Measurements from ENCODE around the gene TRAF7. TPM values are rescaled to one million over a fixed set of nuclear protein-coding genes. Genes with fewer than 3 reads are reported as not detected.

The TRAF7 gene
- polyA plus RNA-seq, 1 donor from 2014 or later: 30.9 TPM

DNA sequence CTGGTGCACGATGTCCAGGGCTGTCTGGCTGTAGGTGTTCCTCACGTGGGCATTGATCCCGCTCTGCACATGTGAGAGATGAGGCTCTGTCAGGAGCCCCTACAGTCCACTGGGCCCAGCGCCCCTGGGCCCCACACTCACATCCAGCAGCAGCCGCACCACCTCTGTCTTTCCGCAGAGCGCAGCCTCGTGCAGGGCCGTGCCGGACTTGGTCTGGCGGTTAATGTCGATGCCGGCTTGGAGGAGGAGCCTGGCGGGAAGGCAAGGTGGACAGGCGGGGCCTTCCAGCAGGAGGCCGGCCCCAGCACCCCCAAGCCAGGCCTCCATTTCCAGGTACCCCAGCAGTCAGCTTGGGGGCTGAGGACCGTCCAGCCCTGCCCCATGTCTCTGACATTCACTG lies 31.6 kb downstream of the TRAF7 start:
- Histone ChIP-seq H4K20me1 (ENCODE audit: insufficient read depth) (no peaks in the 10 kb centered on the region), H3K9me2 (ENCODE audit: insufficient read depth, low read length) (no peaks in the 10 kb centered on the region), H3K4me3 (ENCODE audit: low read length) (no peak overlapping the region), H3K9ac (ENCODE audit: low read length) (no peak overlapping the region), H3K36me3 (ENCODE audit: insufficient read depth, low read length) (no peaks in the 10 kb centered on the region), H3K4me2 (ENCODE audit: low read length) (no peak overlapping the region), H3K9me3 (ENCODE audit: low read length) (no peaks in the 10 kb centered on the region), H3K27me3 (ENCODE audit: insufficient read depth, low read depth, low read length) (no peaks in the 10 kb centered on the region), H3F3A (ENCODE audit: insufficient read depth, low read length, poor library complexity, severe bottlenecking) (no peaks in the 10 kb centered on the region), H2AFZ (ENCODE audit: low read depth, low read length) (no peak overlapping the region), H3K27ac (ENCODE audit: low read length) (no peak overlapping the region), H3K79me2 (replicated peaks; ENCODE audit: insufficient read depth, low read length) (no peaks in the 10 kb centered on the region)
- no peak for TF ChIP-seq POLR2AphosphoS5 (IDR thresholded peaks at IDR 0.05)
- no peak for TF ChIP-seq MXI1 (conservative IDR thresholded peaks at IDR 0.05; ENCODE audit: poor library complexity, severe bottlenecking)
- TF ChIP-seq RAD21 (conservative IDR thresholded peaks at IDR 0.05): no peak
- TF ChIP-seq, protein P1, sequence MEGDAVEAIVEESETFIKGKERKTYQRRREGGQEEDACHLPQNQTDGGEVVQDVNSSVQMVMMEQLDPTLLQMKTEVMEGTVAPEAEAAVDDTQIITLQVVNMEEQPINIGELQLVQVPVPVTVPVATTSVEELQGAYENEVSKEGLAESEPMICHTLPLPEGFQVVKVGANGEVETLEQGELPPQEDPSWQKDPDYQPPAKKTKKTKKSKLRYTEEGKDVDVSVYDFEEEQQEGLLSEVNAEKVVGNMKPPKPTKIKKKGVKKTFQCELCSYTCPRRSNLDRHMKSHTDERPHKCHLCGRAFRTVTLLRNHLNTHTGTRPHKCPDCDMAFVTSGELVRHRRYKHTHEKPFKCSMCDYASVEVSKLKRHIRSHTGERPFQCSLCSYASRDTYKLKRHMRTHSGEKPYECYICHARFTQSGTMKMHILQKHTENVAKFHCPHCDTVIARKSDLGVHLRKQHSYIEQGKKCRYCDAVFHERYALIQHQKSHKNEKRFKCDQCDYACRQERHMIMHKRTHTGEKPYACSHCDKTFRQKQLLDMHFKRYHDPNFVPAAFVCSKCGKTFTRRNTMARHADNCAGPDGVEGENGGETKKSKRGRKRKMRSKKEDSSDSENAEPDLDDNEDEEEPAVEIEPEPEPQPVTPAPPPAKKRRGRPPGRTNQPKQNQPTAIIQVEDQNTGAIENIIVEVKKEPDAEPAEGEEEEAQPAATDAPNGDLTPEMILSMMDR (IDR thresholded peaks at IDR 0.05; ENCODE audit: poor library complexity, severe bottlenecking): no peak
- TF ChIP-seq TAF1 (IDR thresholded peaks at IDR 0.05; ENCODE audit: low read depth): no peak
- no peak for TF ChIP-seq EP300 (conservative IDR thresholded peaks at IDR 0.05; ENCODE audit: poor library complexity, severe bottlenecking)
- TF ChIP-seq EZH2 (IDR thresholded peaks at IDR 0.05; ENCODE audit: borderline replicate concordance, insufficient read depth, low read length, poor library complexity, severe bottlenecking): no peak

DNA sequence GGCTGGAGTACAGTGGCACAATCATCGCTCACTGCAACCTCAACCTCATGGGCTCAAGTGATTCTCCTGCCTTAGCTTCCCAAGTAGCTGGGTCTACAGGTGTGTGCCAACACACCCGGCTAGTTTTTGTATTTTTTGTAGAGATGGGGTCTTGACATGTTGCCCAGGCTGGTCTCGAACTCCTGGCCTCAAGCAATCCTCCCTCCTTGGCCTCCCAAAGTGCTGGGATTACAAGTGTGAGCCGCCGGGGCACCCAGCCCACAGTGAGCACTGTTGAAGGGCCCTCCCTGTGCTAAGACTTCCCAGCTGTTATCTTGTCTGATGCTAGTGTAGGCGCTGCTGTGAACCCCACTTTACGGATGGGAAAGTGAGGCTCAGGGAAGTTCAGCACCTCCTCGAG lies 32.8 kb downstream of the TRAF7 start:
- TF ChIP-seq EZH2 (IDR thresholded peaks at IDR 0.05; ENCODE audit: borderline replicate concordance, insufficient read depth, low read length, poor library complexity, severe bottlenecking) (no peak), SMC3 (conservative IDR thresholded peaks at IDR 0.05; ENCODE audit: poor library complexity) (no peak), POLR2AphosphoS5 (IDR thresholded peaks at IDR 0.05) (no peak), MXI1 (conservative IDR thresholded peaks at IDR 0.05; ENCODE audit: poor library complexity, severe bottlenecking) (no peak)
- TF ChIP-seq, protein P1 (IDR thresholded peaks at IDR 0.05; ENCODE audit: poor library complexity, severe bottlenecking): no peak
- Histone ChIP-seq H3K36me3 (ENCODE audit: insufficient read depth, low read length) (no peaks in the 10 kb centered on the region), H3K9me3 (ENCODE audit: low read length) (no peaks in the 10 kb centered on the region), H3K9ac (ENCODE audit: low read length) (no peak overlapping the region), H3K9me2 (ENCODE audit: insufficient read depth, low read length) (no peaks in the 10 kb centered on the region), H3K4me2 (ENCODE audit: low read length) (no peak overlapping the region), H3K4me3 (ENCODE audit: low read length) (no peak overlapping the region), H2AFZ (ENCODE audit: low read depth, low read length) (no peak overlapping the region), H3F3A (ENCODE audit: insufficient read depth, low read length, poor library complexity, severe bottlenecking) (no peaks in the 10 kb centered on the region), H3K27ac (ENCODE audit: low read length) (no peak overlapping the region), H3K27me3 (ENCODE audit: insufficient read depth, low read depth, low read length) (no peaks in the 10 kb centered on the region), H4K20me1 (ENCODE audit: insufficient read depth) (no peaks in the 10 kb centered on the region), H3K79me2 (replicated peaks; ENCODE audit: insufficient read depth, low read length) (no peaks in the 10 kb centered on the region)

- TF ChIP-seq EZH2 (IDR thresholded peaks at IDR 0.05; ENCODE audit: borderline replicate concordance, insufficient read depth, low read length, poor library complexity, severe bottlenecking) (no peak), EP300 (conservative IDR thresholded peaks at IDR 0.05; ENCODE audit: poor library complexity, severe bottlenecking) (no peak), POLR2AphosphoS5 (IDR thresholded peaks at IDR 0.05) (no peak), REST (IDR thresholded peaks at IDR 0.05; ENCODE audit: borderline replicate concordance) (no peak), RAD21 (conservative IDR thresholded peaks at IDR 0.05) (no peak), SMC3 (conservative IDR thresholded peaks at IDR 0.05; ENCODE audit: poor library complexity) (no peak), TAF1 (IDR thresholded peaks at IDR 0.05; ENCODE audit: low read depth) (no peak), MXI1 (conservative IDR thresholded peaks at IDR 0.05; ENCODE audit: poor library complexity, severe bottlenecking) (no peak)
- TF ChIP-seq, protein P1 (IDR thresholded peaks at IDR 0.05; ENCODE audit: poor library complexity, severe bottlenecking): no peak
- Histone ChIP-seq H3K4me2 (ENCODE audit: low read length) (no peak overlapping the region), H3F3A (ENCODE audit: insufficient read depth, low read length, poor library complexity, severe bottlenecking) (no peaks in the 10 kb centered on the region), H2AFZ (ENCODE audit: low read depth, low read length) (no peak overlapping the region), H3K79me2 (replicated peaks; ENCODE audit: insufficient read depth, low read length) (no peaks in the 10 kb centered on the region), H3K27me3 (ENCODE audit: insufficient read depth, low read depth, low read length) (no peaks in the 10 kb centered on the region), H3K9me2 (ENCODE audit: insufficient read depth, low read length) (no peaks in the 10 kb centered on the region), H3K4me3 (ENCODE audit: low read length) (no peak overlapping the region), H3K27ac (ENCODE audit: low read length) (no peak overlapping the region), H3K36me3 (ENCODE audit: insufficient read depth, low read length) (no peaks in the 10 kb centered on the region), H3K9me3 (ENCODE audit: low read length) (no peaks in the 10 kb centered on the region), H3K9ac (ENCODE audit: low read length) (no peak overlapping the region), H4K20me1 (ENCODE audit: insufficient read depth) (no peaks in the 10 kb centered on the region)
Measured at GRCh38 chr16:2189252-2189893, 33.8 kb downstream of the TRAF7 start.
